Breast epithelium (tissue), 3 donors: ENCODE measurements around the gene ZNF678.

Experiments used
- CTCF ChIP-seq, 3 donors: fragments of 450-650 bp; IDR thresholded peaks; one replicate each; pipeline ENCODE4 v1.5.1; 2016 to 2017; ENCODE audit warnings: antibody characterized with exemption in 3 of 3, mild to moderate bottlenecking in 3 of 3, moderate library complexity in 3 of 3
- POLR2AphosphoS5 ChIP-seq, 3 donors: sonication (generic); formaldehyde crosslinking; IDR thresholded peaks; one replicate each; pipeline ENCODE4 v1.6.1; 2017; ENCODE audit warnings: antibody characterized with exemption in 3 of 3

GRCh38 chr1:227532019-227532619 lies 31.2 kb upstream of the ZNF678 start:
- TF ChIP-seq CTCF (IDR thresholded peaks at IDR 0.05) (no peak), POLR2AphosphoS5 (IDR thresholded peaks at IDR 0.05) (no peak)
